NOMO-1 treated with DMSO at 0.1 percent for 48 hours (cell line): Measurements from ENCODE around the gene RMND5B.
"Not testable (repeated sequence)": the region's sequence is repeated elsewhere in the genome, so short reads cannot be mapped to it uniquely, and the experiment has no call there.

Experiments
- DNase-seq: peaks from one replicate; lab custom pipeline; 2025; ENCODE audit not compliant: unreplicated experiment; lab: John Stamatoyannopoulos, UW

RMND5B gene

GRCh38 chr5:178130234-178130575 lies 609 bp upstream of the RMND5B start:
- not testable (repeated sequence) for DNase-seq

GRCh38 chr5:178131446-178131996 lies 707 bp downstream of the RMND5B start:
- DNase-seq, result peak; percentile 15

DNA sequence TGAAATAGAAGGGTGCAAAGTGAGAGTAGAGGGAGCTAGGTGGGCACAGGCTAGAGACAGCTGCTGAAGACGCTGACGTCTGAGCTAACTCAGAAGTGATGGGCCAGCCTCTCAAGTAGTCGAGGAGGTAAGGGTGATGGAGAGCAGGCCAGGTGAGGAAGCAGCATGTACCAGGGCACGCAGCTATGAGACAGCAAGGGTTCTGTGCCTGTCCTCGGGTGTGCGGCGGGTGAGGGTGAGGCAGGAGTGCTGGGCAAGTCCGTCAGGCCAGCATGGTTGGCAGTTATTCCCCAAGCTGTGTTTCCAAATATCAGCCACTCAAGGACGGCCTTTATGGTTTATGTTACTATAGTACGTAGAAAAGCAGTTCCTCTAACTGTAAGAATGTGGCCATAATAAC lies 6.2 kb downstream of the RMND5B start:
- no peak for DNase-seq

- no peak for DNase-seq
These were observed 7.2 kb downstream of the RMND5B start for GRCh38 chr5:178137991-178138390.

GRCh38 chr5:178141550-178141949 lies 10.7 kb downstream of the RMND5B start:
- DNase-seq, result no peak

GRCh38 chr5:178142642-178143041 lies 11.8 kb downstream of the RMND5B start:
- no peak for DNase-seq

- DNase-seq, result no peak
These were observed 12.4 kb downstream of the RMND5B start for GRCh38 chr5:178143246-178143645.

GRCh38 chr5:178143901-178144300 lies 13.1 kb downstream of the RMND5B start:
- no peak for DNase-seq

DNA sequence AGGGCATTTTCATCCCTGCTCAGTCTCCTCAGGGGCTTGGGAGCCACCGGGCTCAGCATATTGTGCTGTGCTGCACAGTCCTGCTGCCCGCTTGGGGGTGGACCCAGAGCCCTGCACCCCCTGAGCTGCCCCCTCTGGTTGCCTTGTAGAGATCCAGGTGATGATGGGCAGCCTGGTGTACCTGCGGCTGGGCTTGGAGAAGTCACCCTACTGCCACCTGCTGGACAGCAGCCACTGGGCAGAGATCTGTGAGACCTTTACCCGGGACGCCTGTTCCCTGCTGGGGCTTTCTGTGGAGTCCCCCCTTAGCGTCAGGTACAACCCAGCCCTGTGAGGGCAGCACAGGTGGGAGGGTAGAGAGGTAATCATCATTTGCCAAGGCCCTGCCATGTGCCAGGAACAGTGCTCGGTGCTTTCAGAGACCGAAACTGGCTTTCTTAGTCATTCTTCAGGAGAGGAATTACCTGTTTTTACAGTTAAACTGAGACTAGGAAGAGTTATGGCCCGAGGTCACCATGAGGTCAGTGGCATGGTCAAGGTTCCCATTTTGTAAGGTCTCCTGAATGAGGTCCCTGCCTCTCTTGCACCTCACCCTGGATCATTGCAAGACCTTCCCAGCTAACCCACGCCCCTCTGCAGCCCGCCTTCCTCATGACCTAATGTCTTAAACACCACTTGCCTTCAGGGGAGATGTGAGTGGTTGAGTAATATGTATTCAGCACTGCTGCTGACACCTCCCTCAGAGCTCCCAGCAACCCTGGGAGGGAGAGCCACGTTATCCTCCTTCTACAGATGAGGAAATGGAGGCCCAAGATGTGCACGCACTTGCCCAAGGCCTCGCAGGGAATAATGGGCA lies 15.4 kb downstream of the RMND5B start:
- peak; percentile 32 for DNase-seq

- DNase-seq, result no peak
These were observed 16.6 kb downstream of the RMND5B start for GRCh38 chr5:178147406-178147805.

GRCh38 chr5:178149199-178149932 lies 18.6 kb downstream of the RMND5B start:
- no peak for DNase-seq

DNA sequence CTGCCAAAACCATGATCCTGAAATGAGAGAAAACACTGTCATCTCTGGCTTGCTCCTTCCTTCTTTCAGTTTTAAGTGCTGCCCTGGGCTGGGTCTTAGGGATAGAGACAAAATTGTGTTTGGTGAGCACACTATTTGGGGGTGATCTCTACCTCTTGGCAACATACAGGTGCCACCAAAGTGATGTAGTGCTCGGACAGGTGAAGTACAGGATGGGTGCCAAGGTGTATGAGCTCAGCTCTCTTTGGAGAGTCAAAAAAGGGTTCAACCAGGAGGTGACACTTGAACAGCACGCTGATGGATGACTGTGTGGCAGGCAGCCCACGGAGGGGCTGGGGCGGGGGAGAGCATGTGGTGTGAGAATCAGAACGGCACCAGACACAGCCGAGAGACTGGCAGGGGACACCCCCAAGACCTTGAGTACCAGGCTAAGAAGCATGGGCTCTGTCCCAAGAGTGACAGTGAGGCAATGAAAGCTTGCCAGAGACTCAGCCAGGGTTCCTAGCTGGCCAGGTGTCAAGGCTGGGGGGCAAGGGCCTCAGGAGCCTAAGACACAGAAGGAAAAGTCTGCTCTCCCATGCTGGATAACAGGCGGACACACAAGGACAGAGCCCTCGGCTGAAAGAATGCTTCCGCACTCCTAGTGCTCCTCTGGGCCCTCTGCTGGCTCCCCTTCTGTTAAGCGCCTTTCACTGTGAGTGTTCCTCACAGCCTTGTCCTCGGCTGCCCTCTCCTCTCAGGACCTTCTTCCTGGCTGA lies 20.3 kb downstream of the RMND5B start:
- DNase-seq, result no peak

- no peak for DNase-seq
These were observed 22.0 kb downstream of the RMND5B start for GRCh38 chr5:178152491-178153444.

DNA sequence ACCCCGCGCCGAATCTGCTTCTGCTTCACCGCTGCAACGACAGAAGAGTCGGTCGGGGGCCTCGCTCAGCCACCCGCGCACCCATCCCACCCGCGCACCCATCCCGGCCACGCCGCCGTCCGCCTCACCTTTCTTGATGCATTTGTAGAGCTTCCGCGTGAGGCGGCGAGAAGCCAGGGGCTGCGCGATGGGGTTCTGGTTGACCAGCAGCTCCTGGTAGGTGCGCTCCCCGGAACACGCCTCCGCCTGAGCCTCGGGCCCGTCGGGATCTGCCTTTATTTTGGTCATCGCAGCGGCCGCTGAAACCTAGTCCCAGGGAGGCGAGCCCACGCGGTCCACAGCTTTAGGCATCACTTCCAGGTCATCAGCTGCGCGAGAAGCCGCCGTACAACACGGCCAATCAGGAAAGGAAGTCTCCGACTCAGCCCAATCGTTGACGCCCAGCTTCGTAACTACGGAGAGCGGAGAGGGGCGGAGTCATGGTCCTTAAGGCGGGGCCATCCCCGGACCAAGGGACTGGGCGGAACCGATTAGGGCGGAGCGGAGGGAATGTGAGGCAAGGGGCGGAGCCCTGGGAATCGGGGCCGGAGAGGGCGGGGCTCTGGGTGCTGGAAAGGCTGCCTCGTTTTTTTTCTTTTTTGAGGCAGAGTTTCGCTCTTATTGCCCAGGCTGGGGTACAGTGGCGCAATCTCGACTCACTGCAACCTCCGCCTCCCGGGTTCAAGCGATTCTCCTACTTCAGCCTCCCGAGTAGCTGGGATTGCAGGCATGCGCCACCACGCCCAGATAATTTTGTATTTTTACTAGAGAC lies 22.9 kb downstream of the RMND5B start, which contains the start of gene NHP2:
Gene NHP2 (minus strand): TSS at position 356 of the 811 bp plus-strand sequence. CDS start 68 bp downstream, at position 288.
- DNase-seq, result peak; percentile 98

DNA sequence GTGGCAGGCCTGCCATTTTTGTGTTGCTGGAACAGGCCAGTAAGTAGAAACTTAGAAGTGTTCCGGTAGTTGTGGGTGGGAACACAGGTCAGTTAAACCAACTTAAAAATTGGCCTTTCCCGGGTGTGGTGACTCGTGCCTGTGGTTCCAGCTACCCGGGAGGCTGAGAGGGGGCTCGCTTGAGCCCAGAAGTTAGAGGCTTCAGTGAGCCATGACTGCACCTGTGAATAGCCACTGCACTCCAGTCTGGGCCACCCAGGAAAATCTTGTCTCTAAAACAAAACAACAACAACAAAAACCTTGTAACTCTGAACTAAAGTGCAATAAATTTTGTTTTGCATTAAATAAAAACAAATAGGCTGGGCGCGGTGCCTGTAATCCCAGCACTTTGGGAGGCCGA lies 24.3 kb downstream of the RMND5B start:
- no peak for DNase-seq

DNA sequence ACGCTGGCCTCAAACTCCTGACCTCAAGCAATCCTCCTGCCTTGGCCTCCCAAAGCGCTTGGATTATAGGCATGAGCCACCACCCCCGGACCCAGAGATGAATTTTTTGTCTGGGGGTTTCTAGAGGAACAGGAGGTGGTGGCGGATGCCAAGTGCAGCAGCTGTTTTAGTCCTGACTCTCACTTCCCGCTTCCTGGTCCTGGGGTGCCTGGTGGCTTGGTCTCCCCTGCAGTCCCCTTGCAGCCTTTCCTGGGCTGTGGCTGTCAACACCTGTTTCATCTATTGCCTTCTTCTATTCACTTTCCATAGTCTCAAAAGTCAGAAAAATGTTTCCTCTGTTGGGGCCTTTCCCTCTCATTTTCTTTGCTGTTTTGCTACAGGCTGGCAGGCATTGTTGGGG lies 29.4 kb downstream of the RMND5B start:
- DNase-seq, result no peak

DNA sequence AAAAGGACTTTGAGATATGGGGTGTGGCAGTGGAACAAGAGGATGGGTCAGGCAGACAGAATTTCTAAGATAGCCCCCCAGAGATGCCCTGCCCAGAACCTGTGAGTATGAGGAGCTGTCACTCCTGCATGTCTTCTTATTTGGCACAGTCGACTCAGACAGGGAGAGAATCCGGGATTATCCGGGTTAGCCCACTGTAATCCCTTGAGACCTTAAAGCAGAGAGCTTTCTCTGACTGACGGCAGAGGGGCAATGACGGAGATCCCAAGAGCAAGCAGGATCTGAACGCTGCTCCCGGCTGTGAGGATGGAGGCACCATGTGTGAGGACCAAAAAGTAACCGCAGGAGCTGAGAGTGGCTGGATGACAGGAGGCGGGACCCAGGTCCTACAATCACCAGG lies 31.7 kb downstream of the RMND5B start:
- DNase-seq, result no peak

DNA sequence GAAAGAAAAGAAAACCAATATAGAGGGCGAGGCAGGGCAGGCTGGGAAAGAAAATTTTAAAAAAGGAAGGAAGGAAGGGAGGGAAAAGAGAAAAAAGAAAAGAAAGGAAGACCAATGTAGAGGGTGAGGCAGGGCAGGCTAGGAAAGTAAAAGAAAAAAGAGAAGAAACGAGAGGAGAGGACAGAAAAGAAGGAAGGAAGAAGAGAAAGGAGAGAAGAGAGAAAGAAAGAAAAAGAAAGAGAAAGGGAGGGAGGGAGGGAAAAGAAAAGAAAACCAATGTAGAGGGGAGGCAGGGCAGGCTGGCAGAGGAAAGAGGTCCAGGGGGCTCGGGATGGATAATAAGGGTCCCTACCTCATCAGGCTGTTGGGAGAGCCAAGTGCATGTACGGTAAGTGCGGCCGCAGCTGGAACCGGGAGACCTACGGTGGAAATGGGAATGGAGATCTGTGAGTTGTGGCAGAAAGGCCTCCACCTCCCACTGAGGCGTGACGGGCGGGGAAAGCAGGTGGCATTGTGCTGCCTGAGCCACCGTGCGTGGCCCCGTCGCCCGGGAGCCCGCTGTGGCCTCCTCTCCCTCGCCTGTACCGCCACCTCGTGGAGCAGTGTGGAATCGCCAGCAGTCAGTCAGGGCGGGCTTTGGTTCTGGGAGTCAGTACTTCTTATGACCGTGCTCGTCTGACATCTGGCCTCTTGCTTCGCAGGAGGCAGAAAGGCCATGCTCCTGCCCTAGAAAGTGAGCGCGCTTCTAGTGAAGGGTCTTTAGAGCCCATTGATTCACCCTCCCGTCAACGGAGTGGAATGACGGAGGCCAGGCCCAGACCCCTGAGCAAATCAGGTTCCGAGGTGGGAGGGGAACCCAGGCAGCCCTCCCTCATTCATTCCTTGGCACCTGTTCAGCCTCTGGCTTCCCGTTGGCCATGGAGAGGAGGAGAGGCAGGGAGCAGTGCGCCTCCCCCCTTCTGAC lies 33.2 kb downstream of the RMND5B start:
- peak; percentile 79 for DNase-seq
